OCI-LY1 (cell line): ENCODE measurements around the gene DNAH9.

ENCODE experiments used
- H2AFZ ChIP-seq: fragments of 200-600 bp; sonication (generic), shearing (Covaris generic); 2 replicates; pipeline ENCODE4 v1.6.0; 2014; ENCODE audit warnings: antibody characterized with exemption, mild to moderate bottlenecking, low read length
- H3F3A ChIP-seq: fragments of 200-600 bp; sonication (generic), shearing (Covaris generic); 2 replicates; pipeline ENCODE4 v1.6.0; 2014; ENCODE audit warnings: mild to moderate bottlenecking, antibody characterized with exemption, low read length, moderate library complexity; ENCODE audit not compliant: insufficient read depth
- H3K27ac ChIP-seq: fragments of 200-600 bp; sonication (generic); 2 replicates; pipeline ENCODE4 v1.5.1; 2014; ENCODE audit warnings: low read length, mixed run types, mild to moderate bottlenecking, low read depth; ENCODE audit not compliant: poor library complexity, severe bottlenecking
- H3K27me3 ChIP-seq: fragments of 200-600 bp; sonication (generic); 2 replicates; pipeline ENCODE4 v1.6.0; 2014; ENCODE audit warnings: antibody characterized with exemption, mild to moderate bottlenecking, low read length, moderate library complexity; ENCODE audit not compliant: insufficient read depth
- H3K36me3 ChIP-seq: fragments of 200-600 bp; sonication (generic); 2 replicates; pipeline ENCODE4 v1.6.1; 2014; ENCODE audit warnings: mild to moderate bottlenecking, antibody characterized with exemption, low read length, moderate library complexity, mixed read lengths; ENCODE audit not compliant: insufficient read depth
- H3K4me1 ChIP-seq: fragments of 200-600 bp; sonication (generic); 2 replicates; pipeline ENCODE4 v1.5.1; 2014; ENCODE audit warnings: mild to moderate bottlenecking, low read length, moderate library complexity; ENCODE audit not compliant: insufficient read depth, severe bottlenecking
- H3K4me2 ChIP-seq: fragments of 200-600 bp; sonication (generic), shearing (Covaris generic); 2 replicates; pipeline ENCODE4 v1.6.1; 2014; ENCODE audit warnings: low read length
- H3K4me3 ChIP-seq: fragments of 200-600 bp; sonication (generic); 2 replicates; pipeline ENCODE4 v1.5.1; 2014; ENCODE audit warnings: low read length, low read depth, mild to moderate bottlenecking, mixed read lengths; ENCODE audit not compliant: poor library complexity, severe bottlenecking
- H3K79me2 ChIP-seq: fragments of 200-600 bp; shearing (Covaris generic); 2 replicates; pipeline ENCODE4 v1.6.1; 2016; ENCODE audit warnings: mixed run types, low read length, mixed read lengths; ENCODE audit not compliant: insufficient read depth
- H3K9ac ChIP-seq: fragments of 200-600 bp; sonication (generic), shearing (Covaris generic); 2 replicates; pipeline ENCODE4 v1.6.1; 2014; ENCODE audit warnings: mild to moderate bottlenecking, low read length, mixed read lengths
- H3K9me2 ChIP-seq: fragments of 200-600 bp; sonication (generic), shearing (Covaris generic); 2 replicates; pipeline ENCODE4 v1.6.1; 2014; ENCODE audit warnings: low read depth, mild to moderate bottlenecking, low read length, mixed read lengths
- H3K9me3 ChIP-seq: fragments of 200-600 bp; shearing (Covaris generic); 2 replicates; pipeline ENCODE4 v1.6.1; 2014; ENCODE audit warnings: low read length, mixed read lengths
- H4K20me1 ChIP-seq: fragments of 200-600 bp; sonication (generic), shearing (Covaris generic); 2 replicates; pipeline ENCODE4 v1.6.0; 2016; ENCODE audit warnings: mild to moderate bottlenecking, low read length; ENCODE audit not compliant: insufficient read depth
- EZH2 ChIP-seq: fragments of 200-600 bp; sonication (generic), shearing (Covaris generic); IDR thresholded peaks from 2 replicates; pipeline ENCODE4 v1.8.0; 2017; ENCODE audit warnings: borderline replicate concordance, mixed run types, mild to moderate bottlenecking, antibody characterized with exemption, low read length, moderate library complexity, mixed read lengths
- TF ChIP-seq, protein P1 (sequence below): fragments of 200-600 bp; sonication (generic), shearing (Covaris generic); IDR thresholded peaks from 2 replicates; pipeline ENCODE4 v1.5.1; 2017; ENCODE audit warnings: mild to moderate bottlenecking, antibody characterized with exemption, low read length, moderate library complexity, mixed read lengths

The DNAH9 gene

DNA sequence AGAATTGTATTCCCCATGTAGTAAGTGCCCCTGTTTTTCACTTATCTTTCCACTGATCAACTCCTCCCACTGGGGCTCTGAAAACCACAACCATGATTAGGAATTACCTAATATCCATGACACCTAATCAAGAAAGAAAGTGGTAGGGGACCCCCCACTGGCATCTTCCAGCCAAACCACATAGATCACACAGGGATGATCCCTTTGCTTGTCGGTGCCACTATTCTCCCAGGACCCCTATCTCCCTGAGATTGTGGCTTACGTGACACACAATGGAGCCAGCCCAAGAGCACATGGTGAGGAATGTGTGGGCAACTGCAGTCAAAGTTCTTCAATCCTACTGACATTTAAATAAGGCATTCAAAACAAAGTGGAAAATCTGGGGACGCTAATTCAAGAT lies 17.6 kb upstream of the DNAH9 start:
- no peaks in the 10 kb centered on the region for H3K27me3 ChIP-seq
- no peak for TF ChIP-seq EZH2
- H3K36me3 ChIP-seq = no peaks in the 10 kb centered on the region
- H2AFZ ChIP-seq = no peak overlapping the region
- no peak overlapping the region for H3K27ac ChIP-seq
- no peaks in the 10 kb centered on the region for H3F3A ChIP-seq
- no peak overlapping the region for H3K9ac ChIP-seq
- H4K20me1 ChIP-seq = no peaks in the 10 kb centered on the region
- H3K4me1 ChIP-seq = no peaks in the 10 kb centered on the region
- no peak overlapping the region for H3K4me2 ChIP-seq
- H3K4me3 ChIP-seq = no peak overlapping the region
- no peaks in the 10 kb centered on the region for H3K9me2 ChIP-seq
- no peaks in the 10 kb centered on the region for H3K79me2 ChIP-seq
- H3K9me3 ChIP-seq = no peaks in the 10 kb centered on the region

DNA sequence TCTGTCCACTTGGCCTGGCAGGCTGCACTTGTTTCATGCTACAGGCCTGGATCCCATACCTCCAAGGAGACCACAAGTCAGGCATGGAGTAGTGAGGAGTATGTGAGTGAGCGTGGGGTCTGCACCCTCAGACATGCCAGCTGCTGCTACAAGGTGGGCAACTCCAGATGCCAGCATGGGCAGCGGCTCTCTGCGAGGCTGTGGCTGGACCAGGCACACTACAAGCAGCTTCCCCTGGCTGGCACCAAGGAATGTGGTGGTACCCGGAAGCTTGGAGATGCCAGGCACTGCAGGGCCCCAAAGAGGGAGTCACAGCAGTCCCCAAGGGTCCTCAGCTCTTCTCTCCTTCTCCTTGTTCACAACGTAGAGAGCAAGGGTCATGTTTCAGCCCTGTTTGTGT lies 16.1 kb upstream of the DNAH9 start:
- Histone ChIP-seq H3K27me3 (no peaks in the 10 kb centered on the region), H3K27ac (no peak overlapping the region), H4K20me1 (no peaks in the 10 kb centered on the region), H3K9me2 (no peaks in the 10 kb centered on the region), H3F3A (no peaks in the 10 kb centered on the region), H3K4me1 (no peaks in the 10 kb centered on the region), H3K9me3 (no peaks in the 10 kb centered on the region), H2AFZ (no peak overlapping the region), H3K4me3 (no peak overlapping the region), H3K79me2 (no peaks in the 10 kb centered on the region), H3K36me3 (no peaks in the 10 kb centered on the region), H3K9ac (no peak overlapping the region), H3K4me2 (no peak overlapping the region)
- no peak for TF ChIP-seq EZH2
- TF ChIP-seq, protein P1, sequence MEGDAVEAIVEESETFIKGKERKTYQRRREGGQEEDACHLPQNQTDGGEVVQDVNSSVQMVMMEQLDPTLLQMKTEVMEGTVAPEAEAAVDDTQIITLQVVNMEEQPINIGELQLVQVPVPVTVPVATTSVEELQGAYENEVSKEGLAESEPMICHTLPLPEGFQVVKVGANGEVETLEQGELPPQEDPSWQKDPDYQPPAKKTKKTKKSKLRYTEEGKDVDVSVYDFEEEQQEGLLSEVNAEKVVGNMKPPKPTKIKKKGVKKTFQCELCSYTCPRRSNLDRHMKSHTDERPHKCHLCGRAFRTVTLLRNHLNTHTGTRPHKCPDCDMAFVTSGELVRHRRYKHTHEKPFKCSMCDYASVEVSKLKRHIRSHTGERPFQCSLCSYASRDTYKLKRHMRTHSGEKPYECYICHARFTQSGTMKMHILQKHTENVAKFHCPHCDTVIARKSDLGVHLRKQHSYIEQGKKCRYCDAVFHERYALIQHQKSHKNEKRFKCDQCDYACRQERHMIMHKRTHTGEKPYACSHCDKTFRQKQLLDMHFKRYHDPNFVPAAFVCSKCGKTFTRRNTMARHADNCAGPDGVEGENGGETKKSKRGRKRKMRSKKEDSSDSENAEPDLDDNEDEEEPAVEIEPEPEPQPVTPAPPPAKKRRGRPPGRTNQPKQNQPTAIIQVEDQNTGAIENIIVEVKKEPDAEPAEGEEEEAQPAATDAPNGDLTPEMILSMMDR = no peak

DNA sequence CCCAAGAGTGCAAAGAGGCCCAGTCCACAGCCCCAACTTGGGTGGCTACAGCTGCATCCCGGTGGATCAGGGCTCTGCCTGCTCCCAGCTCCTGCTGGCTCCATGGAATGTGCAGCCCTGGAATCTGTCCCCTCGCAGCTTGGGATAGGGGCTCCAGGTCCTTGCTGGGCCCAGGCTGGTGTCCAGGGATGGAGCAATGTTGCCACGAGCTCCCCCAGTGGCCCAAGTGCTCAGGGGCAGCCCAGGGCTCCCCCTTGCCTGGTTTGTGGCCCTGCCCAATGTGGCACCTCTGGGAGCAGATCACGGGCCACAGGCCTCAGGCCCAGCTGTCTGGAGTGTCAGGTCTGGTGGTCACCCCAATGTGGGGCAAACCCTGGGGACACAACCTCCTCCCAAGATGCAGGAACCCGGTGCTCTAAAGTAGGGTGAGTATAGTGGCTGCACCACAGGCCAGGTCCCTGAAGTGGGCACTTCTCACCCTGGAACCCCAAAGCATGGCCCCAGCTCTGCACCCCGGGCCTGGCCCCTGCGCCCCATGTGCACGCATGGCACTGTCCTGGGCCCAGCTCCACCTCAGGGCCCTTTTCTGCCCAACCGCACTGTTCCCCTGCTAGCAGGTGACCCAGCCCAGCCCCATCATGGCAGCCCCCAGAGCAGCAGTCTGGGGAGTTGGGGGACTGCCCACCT lies 14.8 kb upstream of the DNAH9 start:
- H2AFZ ChIP-seq = no peak overlapping the region
- no peak for TF ChIP-seq EZH2
- TF ChIP-seq, protein P1 = no peak

DNA sequence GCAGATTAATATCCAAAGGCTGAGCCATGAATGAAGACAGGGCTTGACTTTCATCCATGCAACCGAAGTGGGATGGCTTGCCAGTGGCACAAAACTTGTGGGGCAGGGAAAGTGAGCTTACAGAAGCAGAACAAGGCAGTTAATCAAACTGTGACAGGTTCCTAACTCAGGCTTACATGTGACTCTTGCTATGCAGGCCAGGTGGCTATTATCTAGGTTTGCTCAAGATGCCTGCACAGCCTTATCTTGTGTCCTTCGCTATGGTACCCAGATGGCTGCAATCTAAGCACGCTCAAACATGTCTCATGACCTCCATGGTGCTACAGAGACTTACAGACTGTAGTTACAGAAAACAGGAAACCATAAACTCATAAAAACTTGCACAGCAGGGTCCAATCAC lies 8.6 kb upstream of the DNAH9 start:
- H3K9me3 ChIP-seq = no peaks in the 10 kb centered on the region
- no peak overlapping the region for H3K4me3 ChIP-seq
- no peaks in the 10 kb centered on the region for H3F3A ChIP-seq
- no peak for TF ChIP-seq EZH2
- TF ChIP-seq, protein P1 = no peak
- no peaks in the 10 kb centered on the region for H3K36me3 ChIP-seq
- no peaks in the 10 kb centered on the region for H4K20me1 ChIP-seq
- H3K79me2 ChIP-seq = no peaks in the 10 kb centered on the region
- H3K9me2 ChIP-seq = no peaks in the 10 kb centered on the region
- no peak overlapping the region for H3K27ac ChIP-seq
- no peak overlapping the region for H2AFZ ChIP-seq
- H3K4me1 ChIP-seq = no peaks in the 10 kb centered on the region
- no peak overlapping the region for H3K4me2 ChIP-seq
- peaks cover 3% of the 10 kb centered on the region; the same call in 1 of the 2 replicates for H3K27me3 ChIP-seq
- H3K9ac ChIP-seq = no peak overlapping the region

More for the DNA sequence above, 14.8 kb upstream of the DNAH9 start:
- Histone ChIP-seq H3K36me3 (no peaks in the 10 kb centered on the region), H3K9me3 (no peaks in the 10 kb centered on the region), H3K27me3 (no peaks in the 10 kb centered on the region), H3K9ac (no peak overlapping the region), H3F3A (no peaks in the 10 kb centered on the region), H3K4me1 (no peaks in the 10 kb centered on the region), H4K20me1 (no peaks in the 10 kb centered on the region), H3K27ac (no peak overlapping the region), H3K79me2 (no peaks in the 10 kb centered on the region), H3K4me2 (no peak overlapping the region), H3K4me3 (no peak overlapping the region), H3K9me2 (no peaks in the 10 kb centered on the region)
